Measurements from ENCODE around the gene SRMS.

SRMS gene

DNA sequence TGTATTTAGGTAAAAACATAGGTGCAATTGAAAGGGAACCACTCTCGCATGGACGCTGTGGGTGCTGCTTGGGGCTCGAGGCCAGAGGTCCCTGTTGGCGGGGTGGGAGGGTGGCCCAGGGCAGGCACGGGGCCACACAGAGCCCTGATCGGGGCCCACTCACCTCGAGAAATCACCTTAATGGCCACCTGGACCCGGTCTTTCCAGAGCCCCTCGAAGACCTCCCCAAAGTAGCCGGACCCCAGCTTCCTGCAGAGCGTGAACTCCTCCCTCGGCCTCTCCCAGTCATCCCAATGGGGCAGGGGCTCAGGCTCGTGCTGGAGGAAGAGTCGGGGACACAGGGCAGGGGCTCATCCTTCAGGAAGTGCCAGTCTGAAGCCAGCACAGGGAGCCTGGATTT, 14.2 kb downstream of the SRMS start:
- H3K27me3 ChIP-seq (ENCODE audit: insufficient read depth, low read depth) = peaks cover 63% of the 10 kb centered on the region
- H3K27ac ChIP-seq = no peak overlapping the region
- no peaks in the 10 kb centered on the region for H3K79me2 ChIP-seq (ENCODE audit: insufficient read depth, low read depth)
- H3K4me3 ChIP-seq (IDR thresholded peaks at IDR 0.05; ENCODE audit: insufficient read depth, low read depth, low read length) = no peak overlapping the region
- H3K36me3 ChIP-seq (ENCODE audit: insufficient read depth) = no peaks in the 10 kb centered on the region
- H3K9ac ChIP-seq = no peak overlapping the region
- no peaks in the 10 kb centered on the region for H4K20me1 ChIP-seq (ENCODE audit: insufficient read depth)
- H3K4me2 ChIP-seq = no peak overlapping the region
- H2AFZ ChIP-seq (ENCODE audit: low read depth) = no peak overlapping the region
- TF ChIP-seq, protein P1, sequence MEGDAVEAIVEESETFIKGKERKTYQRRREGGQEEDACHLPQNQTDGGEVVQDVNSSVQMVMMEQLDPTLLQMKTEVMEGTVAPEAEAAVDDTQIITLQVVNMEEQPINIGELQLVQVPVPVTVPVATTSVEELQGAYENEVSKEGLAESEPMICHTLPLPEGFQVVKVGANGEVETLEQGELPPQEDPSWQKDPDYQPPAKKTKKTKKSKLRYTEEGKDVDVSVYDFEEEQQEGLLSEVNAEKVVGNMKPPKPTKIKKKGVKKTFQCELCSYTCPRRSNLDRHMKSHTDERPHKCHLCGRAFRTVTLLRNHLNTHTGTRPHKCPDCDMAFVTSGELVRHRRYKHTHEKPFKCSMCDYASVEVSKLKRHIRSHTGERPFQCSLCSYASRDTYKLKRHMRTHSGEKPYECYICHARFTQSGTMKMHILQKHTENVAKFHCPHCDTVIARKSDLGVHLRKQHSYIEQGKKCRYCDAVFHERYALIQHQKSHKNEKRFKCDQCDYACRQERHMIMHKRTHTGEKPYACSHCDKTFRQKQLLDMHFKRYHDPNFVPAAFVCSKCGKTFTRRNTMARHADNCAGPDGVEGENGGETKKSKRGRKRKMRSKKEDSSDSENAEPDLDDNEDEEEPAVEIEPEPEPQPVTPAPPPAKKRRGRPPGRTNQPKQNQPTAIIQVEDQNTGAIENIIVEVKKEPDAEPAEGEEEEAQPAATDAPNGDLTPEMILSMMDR (conservative IDR thresholded peaks at IDR 0.05; ENCODE audit: low read depth, low read length) = no peak
- H3K4me1 ChIP-seq (ENCODE audit: low read depth, poor library complexity, severe bottlenecking) = peaks cover 7% of the 10 kb centered on the region

DNA sequence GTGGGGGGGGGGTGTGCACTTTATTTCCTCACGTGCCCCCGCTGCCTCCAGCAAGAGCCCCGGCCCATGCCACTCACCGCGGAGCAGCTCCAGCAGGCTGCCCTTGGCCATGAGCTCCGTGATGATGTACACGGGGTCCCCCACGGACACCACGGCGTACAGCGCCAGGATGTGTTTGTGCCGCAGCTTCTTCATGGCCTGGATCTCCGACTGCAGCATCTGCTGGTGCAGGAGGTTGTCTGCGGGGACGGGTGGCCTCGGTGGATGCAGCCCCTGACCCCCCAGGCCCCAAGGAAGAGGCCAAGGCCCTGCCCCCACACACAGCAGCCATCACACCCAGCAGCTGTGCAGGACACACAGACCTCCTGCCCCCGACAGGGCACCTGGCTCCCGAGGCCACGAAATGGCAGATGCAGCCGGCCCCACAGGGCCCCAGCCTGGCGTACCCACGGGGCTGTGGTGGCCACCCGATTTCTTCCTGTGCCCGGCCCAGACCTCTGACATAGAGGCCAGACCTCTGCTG, 15.0 kb downstream of the SRMS start:
- no peak overlapping the region for H3K4me2 ChIP-seq

DNA sequence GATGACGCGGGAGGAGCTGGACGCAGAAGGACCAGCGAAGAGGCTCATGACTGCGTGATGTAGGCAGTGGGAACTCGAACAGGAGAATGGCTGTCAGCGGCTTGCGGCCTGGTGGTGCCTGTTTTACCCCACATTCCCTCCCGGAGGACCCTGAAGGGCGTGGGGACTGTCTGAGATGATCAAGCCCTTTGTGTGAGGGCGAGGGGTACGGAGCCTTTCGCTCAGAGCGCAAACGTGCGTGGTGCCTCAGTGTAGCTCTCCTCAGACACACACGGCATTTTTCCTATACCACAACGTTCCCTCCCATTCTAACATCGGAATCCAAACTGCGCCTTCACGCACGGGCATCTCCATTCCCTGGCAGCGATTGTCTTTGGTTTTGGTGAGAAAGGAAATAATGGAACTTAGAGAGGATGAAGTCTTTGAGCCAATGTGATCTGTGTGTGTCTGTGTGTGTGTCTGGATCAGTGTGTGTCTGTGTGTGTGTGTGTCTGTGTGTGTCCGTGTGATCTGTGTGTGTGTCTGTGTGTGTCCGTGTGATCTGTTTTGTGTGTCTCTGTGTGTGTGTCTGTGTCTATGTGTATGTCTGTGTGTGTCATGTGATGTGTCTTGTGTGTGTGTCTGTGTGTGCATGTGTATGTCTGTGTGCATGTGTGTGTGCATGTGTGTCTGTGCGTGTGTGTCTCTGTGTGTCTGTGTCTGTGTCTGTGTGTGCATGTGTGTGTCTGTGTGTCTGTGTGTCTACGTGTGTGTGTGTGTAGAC, 15.7 kb downstream of the SRMS start:
- no peak overlapping the region for H3K27ac ChIP-seq
- H3K9ac ChIP-seq = no peak overlapping the region
- no peaks in the 10 kb centered on the region for H4K20me1 ChIP-seq (ENCODE audit: insufficient read depth)
- H3K4me3 ChIP-seq (IDR thresholded peaks at IDR 0.05; ENCODE audit: insufficient read depth, low read depth, low read length) = no peak overlapping the region
- H3K4me2 ChIP-seq = no peak overlapping the region
- no peak overlapping the region for H2AFZ ChIP-seq (ENCODE audit: low read depth)
- H3K36me3 ChIP-seq (ENCODE audit: insufficient read depth) = no peaks in the 10 kb centered on the region
- H3K27me3 ChIP-seq (ENCODE audit: insufficient read depth, low read depth) = peaks cover 78% of the 10 kb centered on the region
- TF ChIP-seq, protein P1 (conservative IDR thresholded peaks at IDR 0.05; ENCODE audit: low read depth, low read length) = no peak
- no peaks in the 10 kb centered on the region for H3K79me2 ChIP-seq (ENCODE audit: insufficient read depth, low read depth)
- H3K4me1 ChIP-seq (ENCODE audit: low read depth, poor library complexity, severe bottlenecking) = no peaks in the 10 kb centered on the region

More for the DNA sequence above, 15.0 kb downstream of the SRMS start:
- Histone ChIP-seq H3K36me3 (ENCODE audit: insufficient read depth) (no peaks in the 10 kb centered on the region), H3K4me1 (ENCODE audit: low read depth, poor library complexity, severe bottlenecking) (peaks cover 3% of the 10 kb centered on the region), H3K4me3 (IDR thresholded peaks at IDR 0.05; ENCODE audit: insufficient read depth, low read depth, low read length) (no peak overlapping the region), H3K79me2 (ENCODE audit: insufficient read depth, low read depth) (no peaks in the 10 kb centered on the region), H3K9ac (no peak overlapping the region), H4K20me1 (ENCODE audit: insufficient read depth) (no peaks in the 10 kb centered on the region), H2AFZ (ENCODE audit: low read depth) (no peak overlapping the region), H3K27me3 (ENCODE audit: insufficient read depth, low read depth) (peaks cover 72% of the 10 kb centered on the region), H3K27ac (no peak overlapping the region)
- TF ChIP-seq, protein P1 (conservative IDR thresholded peaks at IDR 0.05; ENCODE audit: low read depth, low read length) = no peak

DNA sequence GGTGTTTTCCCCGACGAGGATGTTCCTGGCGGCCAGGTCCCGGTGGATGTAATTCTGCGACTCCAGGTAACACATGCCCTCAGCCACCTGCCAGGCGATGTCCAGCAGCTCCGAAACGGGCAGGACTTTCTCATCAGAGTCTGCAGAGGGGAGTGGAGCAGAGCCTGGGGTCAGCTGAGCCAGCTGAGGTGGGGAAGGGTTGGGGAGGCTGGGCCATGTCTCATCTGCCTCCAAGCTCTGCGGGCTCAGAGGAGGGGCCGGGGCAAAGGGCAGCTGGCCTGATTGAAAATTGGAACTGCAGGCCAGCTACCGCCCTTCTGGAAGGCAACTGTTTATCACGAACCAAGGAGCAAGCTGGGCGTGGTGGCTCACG, 16.8 kb downstream of the SRMS start:
- TF ChIP-seq, protein P1 (conservative IDR thresholded peaks at IDR 0.05; ENCODE audit: low read depth, low read length) = no peak
- no peak overlapping the region for H3K27ac ChIP-seq
- H2AFZ ChIP-seq (ENCODE audit: low read depth) = no peak overlapping the region
- no peaks in the 10 kb centered on the region for H3K36me3 ChIP-seq (ENCODE audit: insufficient read depth)
- no peaks in the 10 kb centered on the region for H3K79me2 ChIP-seq (ENCODE audit: insufficient read depth, low read depth)
- peaks cover 89% of the 10 kb centered on the region for H3K27me3 ChIP-seq (ENCODE audit: insufficient read depth, low read depth)
- no peak overlapping the region for H3K9ac ChIP-seq
- H3K4me1 ChIP-seq (ENCODE audit: low read depth, poor library complexity, severe bottlenecking) = no peaks in the 10 kb centered on the region
- H3K4me2 ChIP-seq = no peak overlapping the region
- H4K20me1 ChIP-seq (ENCODE audit: insufficient read depth) = no peaks in the 10 kb centered on the region
- H3K4me3 ChIP-seq (IDR thresholded peaks at IDR 0.05; ENCODE audit: insufficient read depth, low read depth, low read length) = no peak overlapping the region

All from KMS-11 (cell line).